Trophoblast cell (in vitro differentiated cells and primary cell): Measurements from ENCODE around the gene NFS1.

Experiments
- DNase-seq, 2 donors: peaks; one replicate each; pipeline ENCODE4 v3.0.0-alpha.2; 2016
- H2AFZ ChIP-seq: 2 replicates; pipeline ENCODE4 v1.6.1; 2013; ENCODE audit warnings: low read length, moderate library complexity, mild to moderate bottlenecking; ENCODE audit not compliant: insufficient read depth, poor library complexity
- H2AK5ac ChIP-seq: 2 replicates; pipeline ENCODE4 v1.6.1; 2013; ENCODE audit warnings: mild to moderate bottlenecking, low read length
- H2BK120ac ChIP-seq: 2 replicates; pipeline ENCODE4 v1.6.1; 2013; ENCODE audit warnings: low read length, mild to moderate bottlenecking, moderate library complexity; ENCODE audit not compliant: insufficient read depth, poor library complexity
- H2BK12ac ChIP-seq: 2 replicates; pipeline ENCODE4 v1.6.1; 2013; ENCODE audit warnings: mild to moderate bottlenecking, low read length, moderate library complexity
- H2BK5ac ChIP-seq: 2 replicates; pipeline ENCODE4 v1.6.1; 2013; ENCODE audit warnings: low read length, low read depth, moderate library complexity, mild to moderate bottlenecking; ENCODE audit not compliant: poor library complexity
- H3K14ac ChIP-seq: 2 replicates; pipeline ENCODE4 v1.6.1; 2013; ENCODE audit warnings: mild to moderate bottlenecking, low read length
- H3K18ac ChIP-seq: 2 replicates; pipeline ENCODE4 v1.6.1; 2013; ENCODE audit warnings: mild to moderate bottlenecking, low read length
- H3K23ac ChIP-seq: 2 replicates; pipeline ENCODE4 v1.6.1; 2013; ENCODE audit warnings: low read length
- H3K27ac ChIP-seq: 2 replicates; pipeline ENCODE4 v1.5.1; 2013; ENCODE audit warnings: low read depth, mild to moderate bottlenecking, inconsistent platforms, low read length, moderate library complexity
- H3K27me3 ChIP-seq: 2 replicates; pipeline ENCODE4 v1.6.1; 2013; ENCODE audit warnings: inconsistent platforms, mild to moderate bottlenecking, low read length, moderate library complexity; ENCODE audit not compliant: insufficient read depth
- H3K36me3 ChIP-seq, 2 experiments: 1 replicate in 1 of 2; 2 replicates in 1 of 2; pipeline ENCODE4 v1.6.1; 2013; ENCODE audit warnings: low read length in 2 of 2, mild to moderate bottlenecking in 2 of 2, moderate library complexity in 1 of 2; ENCODE audit not compliant: insufficient read depth in 2 of 2, control insufficient read depth in 1 of 2
- H3K4ac ChIP-seq: 2 replicates; pipeline ENCODE4 v1.6.1; 2013; ENCODE audit warnings: low read depth, mild to moderate bottlenecking, low read length, moderate library complexity
- H3K4me1 ChIP-seq, 2 experiments: 1 replicate in 1 of 2; 2 replicates in 1 of 2; pipeline ENCODE4 v1.6.1; 2013; ENCODE audit warnings: low read length in 2 of 2, mild to moderate bottlenecking in 2 of 2, moderate library complexity in 1 of 2; ENCODE audit not compliant: insufficient read depth in 2 of 2, control insufficient read depth in 1 of 2
- H3K4me2 ChIP-seq: 2 replicates; pipeline ENCODE4 v1.6.1; 2013; ENCODE audit warnings: inconsistent platforms, mild to moderate bottlenecking, low read length, moderate library complexity
- H3K4me3 ChIP-seq: 2 replicates; pipeline ENCODE4 v1.5.1; 2013; ENCODE audit warnings: mild to moderate bottlenecking, low read depth, low read length, inconsistent platforms
- H3K79me1 ChIP-seq: one replicate; pipeline ENCODE4 v1.6.1; 2013; ENCODE audit warnings: low read length
- H3K79me2 ChIP-seq: 2 replicates; pipeline ENCODE4 v1.6.1; 2013; ENCODE audit warnings: low read length, mild to moderate bottlenecking; ENCODE audit not compliant: control insufficient read depth, insufficient read depth, poor library complexity
- H3K9ac ChIP-seq: 2 replicates; pipeline ENCODE4 v1.6.1; 2013; ENCODE audit warnings: mild to moderate bottlenecking, low read length
- H3K9me3 ChIP-seq: 2 replicates; pipeline ENCODE4 v1.6.1; 2013; ENCODE audit warnings: low read depth, mild to moderate bottlenecking, control low read depth, inconsistent platforms, low read length; ENCODE audit not compliant: insufficient read depth
- H4K12ac ChIP-seq: 2 replicates; pipeline ENCODE4 v1.6.1; 2013; ENCODE audit warnings: low read depth, mild to moderate bottlenecking, low read length, moderate library complexity
- H4K8ac ChIP-seq: 2 replicates; pipeline ENCODE4 v1.6.1; 2013; ENCODE audit warnings: low read depth, mild to moderate bottlenecking, low read length, moderate library complexity
- H4K91ac ChIP-seq: one replicate; pipeline ENCODE4 v1.6.1; 2013; ENCODE audit warnings: low read depth, mild to moderate bottlenecking, low read length, moderate library complexity
- WGBS: extraction: QIAGEN DNeasy Blood & Tissue Kit; methylation state at CpG from one replicate; pipeline ENCODE4 v1.1.7; 2013; ENCODE audit warnings: missing lambda C conversion rate; ENCODE audit not compliant: insufficient read length, insufficient coverage; ENCODE audit errors: extremely low coverage; 5-methylcytosine and 5-hydroxymethylcytosine counted together

NFS1 gene

GRCh38 chr20:35641743-35642142 lies 57.4 kb downstream of the NFS1 start:
- Histone ChIP-seq H2AK5ac (no peak overlapping the region), H4K91ac (no peak overlapping the region), H3K4ac (no peak overlapping the region), H4K12ac (no peak overlapping the region), H3K27me3 (no peaks in the 10 kb centered on the region), H3K4me2 (no peak overlapping the region), H3K9ac (no peak overlapping the region), H2BK120ac (no peak overlapping the region), H2AFZ (no peak overlapping the region), H3K4me3 (no peak overlapping the region), H3K27ac (no peak overlapping the region), H3K36me3 (no peaks in the 10 kb centered on the region), H4K8ac (no peak overlapping the region), H2BK12ac (no peak overlapping the region), H3K9me3 (no peaks in the 10 kb centered on the region), H3K18ac (no peak overlapping the region), H3K79me1 (no peaks in the 10 kb centered on the region), H3K14ac (no peak overlapping the region), H3K79me2 (peaks cover 2% of the 10 kb centered on the region), H3K4me1 (no peaks in the 10 kb centered on the region), H2BK5ac (no peak overlapping the region), H3K23ac (no peak overlapping the region)
- DNase-seq, result no peak
- no CpG with 5 or more reads among the region's 4 CpGs for WGBS

- H3K23ac ChIP-seq, result no peak overlapping the region
- no peak overlapping the region for H3K4ac ChIP-seq
- no peak overlapping the region for H3K27ac ChIP-seq
- no peaks in the 10 kb centered on the region for H3K36me3 ChIP-seq
- H3K79me2 ChIP-seq, result peaks cover 2% of the 10 kb centered on the region
- no peak overlapping the region for H3K4me2 ChIP-seq
- no peak overlapping the region for H3K14ac ChIP-seq
- no peak overlapping the region for H4K8ac ChIP-seq
- no peak overlapping the region for H4K91ac ChIP-seq
- no CpG with 5 or more reads among the region's 3 CpGs for WGBS
- no peak overlapping the region for H2BK5ac ChIP-seq
- H2AFZ ChIP-seq, result no peak overlapping the region
- no peaks in the 10 kb centered on the region for H3K9me3 ChIP-seq
- no peak overlapping the region for H2BK120ac ChIP-seq
- no peak overlapping the region for H2BK12ac ChIP-seq
- H2AK5ac ChIP-seq, result no peak overlapping the region
- H3K4me1 ChIP-seq, result no peaks in the 10 kb centered on the region
- no peak overlapping the region for H3K4me3 ChIP-seq
- H3K79me1 ChIP-seq, result no peaks in the 10 kb centered on the region
- H3K9ac ChIP-seq, result no peak overlapping the region
- H3K27me3 ChIP-seq, result no peaks in the 10 kb centered on the region
- no peak overlapping the region for H4K12ac ChIP-seq
- H3K18ac ChIP-seq, result no peak overlapping the region
- DNase-seq, result no peak
Measured at GRCh38 chr20:35640724-35641123, 58.4 kb downstream of the NFS1 start.

- no peak overlapping the region for H2AFZ ChIP-seq
- no peak overlapping the region for H2BK5ac ChIP-seq
- no peaks in the 10 kb centered on the region for H3K4me1 ChIP-seq
- no peaks in the 10 kb centered on the region for H3K9me3 ChIP-seq
- H4K91ac ChIP-seq, result no peak overlapping the region
- no peak overlapping the region for H3K27ac ChIP-seq
- H3K36me3 ChIP-seq, result no peaks in the 10 kb centered on the region
- H3K4me2 ChIP-seq, result no peak overlapping the region
- H3K79me2 ChIP-seq, result peaks cover 2% of the 10 kb centered on the region
- H3K79me1 ChIP-seq, result no peaks in the 10 kb centered on the region
- no peak overlapping the region for H2AK5ac ChIP-seq
- no peak overlapping the region for H3K9ac ChIP-seq
- WGBS, result no CpG with 5 or more reads among the region's 2 CpGs
- H3K23ac ChIP-seq, result no peak overlapping the region
- DNase-seq, result peak in 1 of 2 donors; percentile 28
- no peak overlapping the region for H4K12ac ChIP-seq
- no peaks in the 10 kb centered on the region for H3K27me3 ChIP-seq
- no peak overlapping the region for H3K18ac ChIP-seq
- H3K4me3 ChIP-seq, result no peak overlapping the region
- no peak overlapping the region for H3K14ac ChIP-seq
- no peak overlapping the region for H2BK12ac ChIP-seq
- H3K4ac ChIP-seq, result no peak overlapping the region
- H4K8ac ChIP-seq, result no peak overlapping the region
- H2BK120ac ChIP-seq, result no peak overlapping the region
Measured at GRCh38 chr20:35638751-35639150, 60.4 kb downstream of the NFS1 start.

- H4K8ac ChIP-seq, result no peak overlapping the region
- no peak overlapping the region for H4K12ac ChIP-seq
- no CpG with 5 or more reads among the region's 6 CpGs for WGBS
- no peaks in the 10 kb centered on the region for H3K79me2 ChIP-seq
- no peak overlapping the region for H2BK120ac ChIP-seq
- H2BK12ac ChIP-seq, result no peak overlapping the region
- no peak overlapping the region for H3K4me2 ChIP-seq
- no peak overlapping the region for H2AK5ac ChIP-seq
- H3K27ac ChIP-seq, result no peak overlapping the region
- H2BK5ac ChIP-seq, result no peak overlapping the region
- H4K91ac ChIP-seq, result no peak overlapping the region
- no peak overlapping the region for H3K23ac ChIP-seq
- no peaks in the 10 kb centered on the region for H3K79me1 ChIP-seq
- no peak overlapping the region for H3K9ac ChIP-seq
- H3K4ac ChIP-seq, result no peak overlapping the region
- no peak overlapping the region for H3K18ac ChIP-seq
- H2AFZ ChIP-seq, result no peak overlapping the region
- H3K36me3 ChIP-seq, result peaks cover 4 to 7% of the 10 kb centered on the region in 2 experiments
- H3K9me3 ChIP-seq, result no peaks in the 10 kb centered on the region
- no peaks in the 10 kb centered on the region for H3K27me3 ChIP-seq
- H3K14ac ChIP-seq, result no peak overlapping the region
- no peak overlapping the region for H3K4me3 ChIP-seq
- DNase-seq, result no peak
- H3K4me1 ChIP-seq, result no peaks in the 10 kb centered on the region
Measured at GRCh38 chr20:35637276-35637675, 61.9 kb downstream of the NFS1 start.
